ENCODE data around the gene KCTD17.

Gene KCTD17

DNA sequence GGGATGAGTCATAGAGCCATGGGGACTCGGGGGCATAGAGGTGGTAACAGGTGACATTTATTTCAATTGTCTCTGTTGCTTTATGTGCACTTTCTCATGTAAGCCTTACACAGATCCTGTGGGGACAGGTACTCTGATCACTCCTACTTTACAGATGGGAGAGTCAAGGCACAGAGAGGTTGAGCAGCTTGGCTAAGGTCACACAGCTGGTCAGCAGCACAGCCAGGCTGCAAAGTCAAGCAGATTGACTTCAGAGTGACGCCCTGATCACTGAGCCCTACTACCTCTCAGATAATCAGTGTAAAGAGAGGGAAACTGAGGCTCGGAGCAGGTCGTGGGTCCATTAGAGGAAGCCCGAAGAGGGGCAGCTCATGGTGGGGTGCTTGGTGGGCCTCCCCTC lies 54.4 kb downstream of the KCTD17 start:
- no peak for DNase-seq (ENCODE audit: low spot score)

GRCh38 chr22:37107816-37108621 lies 56.5 kb downstream of the KCTD17 start:
- DNase-seq (ENCODE audit: low spot score): no peak

GRCh38 chr22:37109242-37109917 lies 57.8 kb downstream of the KCTD17 start, which contains the start of gene TMPRSS6:
TMPRSS6 (minus strand) TSS chr22:37109713; CDS start chr22:37103417, 6,296 bp downstream.
- DNase-seq (ENCODE audit: low spot score): no peak

GRCh38 chr22:37111156-37111717 lies 59.7 kb downstream of the KCTD17 start:
- DNase-seq (ENCODE audit: low spot score): no peak

- DNase-seq (ENCODE audit: low spot score): no peak
Measured at GRCh38 chr22:37112084-37112728, 60.7 kb downstream of the KCTD17 start.
